HUDEP-2 (cell line): Measurements from ENCODE around the gene ATP11A.
A peak's percentile ranks its signal among the peaks of the same experiment; 100 is the strongest.
"Not testable (repeated sequence)": the region's sequence is repeated elsewhere in the genome, so short reads cannot be mapped to it uniquely, and the experiment has no call there.

Source experiments
- DNase-seq, 76 experiments: peaks; one replicate each; lab custom pipeline; 2025; ENCODE audit not compliant: unreplicated experiment in 76 of 76; lab: John Stamatoyannopoulos, UW

The ATP11A gene

DNA sequence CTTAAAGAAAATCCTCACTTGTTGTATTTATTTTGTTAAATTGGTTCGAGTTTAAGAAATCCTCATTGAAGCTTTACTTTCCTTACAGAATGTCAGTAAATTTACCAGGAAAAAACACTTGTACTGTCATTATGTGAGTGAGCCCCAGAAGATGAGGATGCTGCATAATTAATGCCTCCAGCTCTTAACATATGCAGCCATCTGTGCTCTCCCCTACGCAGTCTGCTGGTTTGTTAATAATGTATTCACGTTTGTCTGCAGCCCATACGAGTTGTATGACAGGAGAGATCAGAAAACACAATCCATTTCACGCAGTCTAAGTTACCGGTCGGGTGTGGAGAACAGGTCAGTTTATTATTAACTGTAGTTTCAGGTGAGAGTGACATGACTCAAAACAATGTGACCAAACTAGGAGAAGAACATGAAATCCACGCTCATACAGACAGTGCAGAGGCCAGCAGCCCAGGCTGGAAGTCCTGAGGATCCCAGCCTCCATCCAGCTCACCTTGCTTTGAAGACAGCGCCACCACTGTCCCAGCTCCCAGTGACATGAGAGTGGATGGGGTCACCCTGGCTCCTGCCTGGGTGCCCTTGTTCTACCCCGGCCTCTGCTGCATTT is 19.8 kb upstream of the ATP11A start:
- DNase-seq = no peak

DNA sequence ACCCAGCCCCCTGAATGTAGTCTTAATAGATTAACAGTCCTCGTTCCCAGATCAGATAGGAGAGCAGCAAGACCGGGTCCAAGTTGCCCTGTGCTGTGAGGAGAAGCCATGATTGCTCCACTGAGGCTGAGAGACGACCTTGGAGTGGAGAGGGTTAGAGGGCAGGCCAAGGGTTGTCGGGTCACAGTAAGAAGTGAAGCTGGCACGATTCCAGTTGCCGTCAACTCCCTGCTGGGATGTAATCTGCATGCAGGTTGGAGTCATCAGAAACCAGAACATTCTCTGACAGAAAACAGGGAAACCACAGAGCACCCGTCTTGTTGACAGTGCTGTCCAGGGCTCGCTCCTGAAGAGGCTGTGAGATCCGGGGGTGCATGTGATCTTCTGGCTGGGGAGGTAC is 19.0 kb upstream of the ATP11A start:
- peak in 1 of 76 experiments; percentile 9 for DNase-seq

- DNase-seq = no peak
These were observed 18.5 kb upstream of the ATP11A start for GRCh38 chr13:112671359-112671758.

DNA sequence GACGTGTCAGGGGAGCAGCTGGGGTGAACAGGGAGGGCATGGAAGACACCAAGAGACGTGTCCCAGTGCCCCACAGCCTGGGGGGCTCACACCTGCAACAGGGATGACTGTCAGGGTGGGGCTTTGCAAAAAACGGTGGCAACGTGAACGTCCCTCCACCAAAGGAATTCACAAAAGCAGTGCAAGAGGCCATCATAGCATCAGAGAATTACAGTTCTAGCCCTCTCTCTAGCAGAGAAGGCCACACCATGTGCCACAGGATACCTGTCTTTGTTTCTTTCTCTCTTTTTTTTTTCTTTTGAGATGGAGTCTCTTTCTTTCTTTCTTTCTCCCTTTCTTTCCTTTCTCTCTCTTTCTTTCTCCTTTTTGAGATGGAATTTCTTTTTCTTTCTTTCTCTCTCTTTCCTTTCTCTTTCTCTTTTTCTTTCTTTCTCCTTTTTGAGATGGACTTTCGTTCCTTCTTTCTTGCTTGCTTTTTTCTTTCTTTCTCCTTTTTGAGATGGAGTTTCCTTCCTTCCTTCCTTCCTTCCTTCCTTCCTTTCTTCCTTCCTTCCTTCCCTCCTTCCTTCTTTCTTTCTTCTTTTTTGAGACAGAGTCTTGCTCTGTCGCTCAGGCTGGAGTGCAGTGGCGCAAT is 17.1 kb upstream of the ATP11A start:
- no peak for DNase-seq

DNA sequence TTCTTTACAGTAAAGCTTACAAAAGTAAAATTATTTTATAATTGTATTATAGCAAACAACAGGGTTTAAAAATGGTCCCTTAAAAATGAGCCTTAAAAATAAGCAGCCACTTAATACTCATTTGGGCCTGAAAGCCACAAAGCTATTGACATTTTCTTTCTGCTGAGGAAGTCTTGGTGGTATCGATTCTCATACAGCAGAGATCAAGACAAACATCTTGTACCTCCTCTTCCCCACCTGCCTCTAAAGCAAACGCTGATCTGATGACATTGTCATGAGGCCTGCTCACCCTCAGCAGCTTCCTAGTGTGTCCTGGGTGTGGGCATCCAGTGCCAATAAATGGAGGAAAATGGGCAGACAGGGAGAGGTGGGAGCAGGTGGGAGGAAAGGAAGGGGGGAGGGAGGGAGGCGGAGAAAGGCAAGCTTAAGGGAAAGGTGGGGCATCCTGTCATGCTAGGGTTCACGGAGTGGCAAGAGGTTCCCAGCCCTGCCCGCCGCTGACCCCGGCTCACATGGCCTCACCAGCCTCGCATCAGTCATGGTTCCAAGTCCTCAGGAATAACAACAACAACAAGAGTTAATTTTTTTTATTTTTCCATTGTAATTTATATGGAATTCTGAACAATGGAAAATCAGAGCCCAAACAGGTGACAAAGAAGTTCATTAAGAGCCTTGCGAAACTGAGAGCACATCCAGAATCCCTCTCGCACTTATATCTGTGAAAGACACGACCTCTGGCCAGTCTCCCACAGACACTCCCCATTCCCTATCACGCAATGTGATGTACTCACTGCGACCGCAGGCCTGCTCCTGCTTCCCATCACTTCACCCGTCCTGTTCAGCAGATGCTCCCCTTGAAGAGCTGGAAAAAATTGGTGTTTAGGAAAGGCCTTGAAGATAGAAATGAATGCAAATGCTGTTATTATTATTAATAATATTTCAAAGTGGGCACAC is 15.1 kb upstream of the ATP11A start:
- DNase-seq = no peak

DNA sequence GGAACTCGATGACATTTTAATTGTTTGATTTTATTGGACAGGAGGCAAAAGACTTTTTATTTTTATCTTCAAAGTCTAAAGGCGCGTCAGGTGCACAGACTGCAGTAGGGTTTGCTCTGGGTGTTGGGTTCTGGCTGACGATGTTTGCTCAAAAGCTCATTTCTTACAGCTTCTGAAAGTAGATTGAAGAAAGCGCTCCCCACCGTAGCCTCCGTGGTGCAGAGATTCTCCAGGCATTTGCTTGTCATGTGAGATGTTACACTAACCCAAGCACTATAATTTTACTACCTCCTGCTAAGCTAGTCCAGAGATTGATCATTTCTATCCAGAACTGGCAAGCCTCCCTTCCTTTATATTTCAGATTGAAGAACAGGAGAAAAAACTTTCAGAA is 14.5 kb upstream of the ATP11A start:
- DNase-seq = no peak

DNA sequence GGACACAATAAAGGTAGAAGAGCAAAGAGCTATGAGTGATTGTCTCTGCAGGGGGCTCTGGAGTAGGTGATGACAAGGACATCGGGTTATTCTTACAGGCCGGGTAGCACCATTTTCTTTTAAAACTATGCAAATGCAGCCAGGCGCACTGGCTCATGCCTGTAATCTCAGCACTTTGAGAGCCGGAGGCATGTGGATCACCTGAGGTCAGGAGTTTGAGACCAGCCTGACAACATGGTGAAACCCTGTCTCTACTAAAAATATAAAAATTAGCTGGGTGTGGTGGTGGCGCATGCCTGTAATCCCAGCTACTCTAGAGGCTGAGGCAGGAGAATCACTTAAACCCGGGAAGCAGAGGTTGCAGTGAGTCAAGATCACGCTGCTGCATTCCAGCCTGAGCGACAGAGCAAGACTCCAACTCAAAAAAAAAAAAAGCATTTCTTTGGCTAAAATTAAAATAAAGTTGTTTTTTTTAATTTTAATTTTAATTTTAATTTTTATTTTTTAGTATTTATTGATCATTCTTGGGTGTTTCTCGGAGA is 12.3 kb upstream of the ATP11A start:
- DNase-seq = not testable (repeated sequence)

DNA sequence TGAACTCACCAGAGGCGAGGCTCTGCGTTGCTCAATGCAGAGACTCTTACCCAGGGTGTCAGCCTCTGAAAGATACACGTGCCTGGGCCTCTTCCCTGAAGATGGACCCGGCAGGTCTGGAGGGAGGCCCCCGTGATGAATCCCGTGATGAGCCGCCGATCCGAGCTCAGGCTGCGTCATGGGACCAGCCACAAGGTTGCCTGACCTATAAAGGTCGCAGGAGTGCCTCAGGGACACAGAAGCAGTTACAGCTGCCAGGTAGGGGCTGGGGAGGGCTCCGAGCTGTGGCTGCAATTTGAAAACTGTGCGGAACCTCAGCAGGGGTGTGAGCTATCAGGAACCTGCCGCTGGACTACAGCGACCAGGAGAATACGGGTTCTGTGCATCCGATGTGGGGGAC is 10.5 kb upstream of the ATP11A start:
- DNase-seq = no peak

DNA sequence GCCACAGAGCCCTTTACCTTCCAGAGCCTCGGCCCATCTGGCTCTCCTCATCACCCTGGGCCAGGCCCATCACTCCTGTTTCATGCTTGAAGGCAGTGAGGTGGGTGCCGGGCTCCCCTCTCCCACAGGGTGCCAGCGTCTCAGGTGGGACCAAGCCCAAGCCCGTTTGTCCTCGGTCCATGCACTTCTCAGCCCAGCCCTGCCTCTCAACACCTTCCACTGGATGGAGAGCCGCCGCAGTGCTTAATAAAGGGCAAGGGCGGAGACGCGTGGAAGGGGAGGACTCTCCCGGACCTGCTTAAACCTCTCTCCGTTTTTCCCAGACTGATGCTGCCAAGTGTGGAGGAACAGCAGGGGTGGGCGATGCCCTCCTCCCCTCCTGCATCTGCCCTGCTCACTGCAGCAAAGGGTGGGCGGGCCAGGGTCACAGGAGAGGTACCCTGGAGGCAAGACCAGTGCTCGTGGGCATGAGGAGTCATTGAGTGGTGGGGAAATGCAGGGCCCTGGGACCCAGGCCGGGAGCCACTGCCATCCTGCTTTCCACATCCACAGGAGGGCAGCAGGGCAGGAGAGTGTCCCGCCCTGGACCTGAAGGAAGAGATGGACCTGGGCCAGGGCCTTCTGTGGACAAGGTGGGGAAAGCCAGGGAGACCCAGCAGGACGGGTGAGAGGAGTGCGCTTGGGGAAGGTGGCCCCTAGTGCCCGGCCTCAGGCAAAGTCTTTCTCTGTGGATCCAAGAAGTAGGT is 9.7 kb upstream of the ATP11A start:
- DNase-seq = no peak

DNA sequence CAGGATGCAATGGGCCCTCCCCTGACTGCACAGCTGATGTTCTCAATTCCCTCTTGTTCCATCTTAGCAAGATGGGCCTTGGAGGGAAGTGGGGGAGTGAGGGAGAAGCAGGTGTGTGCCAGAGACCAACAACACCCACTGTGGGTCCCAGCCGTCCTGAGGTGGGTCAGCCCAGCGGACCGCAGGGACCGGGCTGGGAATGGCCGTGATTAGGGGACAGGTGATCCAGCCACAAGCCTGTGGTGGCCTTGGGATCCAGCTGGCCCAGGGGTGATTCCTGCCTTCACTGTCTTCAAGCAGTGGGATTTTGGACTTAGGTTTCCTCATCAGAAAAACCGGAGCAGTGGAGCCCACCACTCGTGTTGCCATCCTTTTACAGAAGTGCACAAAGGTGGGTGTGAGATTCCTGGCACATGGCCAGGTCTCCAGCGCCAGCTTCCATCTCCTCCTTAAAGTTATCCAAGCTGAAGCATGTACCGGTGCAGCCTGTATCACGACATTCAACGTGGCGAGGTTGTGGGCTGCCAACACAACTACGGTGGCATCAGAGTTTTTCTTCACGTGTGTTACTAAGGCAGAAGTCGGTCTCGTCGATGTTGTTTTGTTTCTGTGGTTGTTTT is 9.0 kb upstream of the ATP11A start:
- no peak for DNase-seq

GRCh38 chr13:112683581-112683980 is 6.3 kb upstream of the ATP11A start:
- DNase-seq = no peak

DNA sequence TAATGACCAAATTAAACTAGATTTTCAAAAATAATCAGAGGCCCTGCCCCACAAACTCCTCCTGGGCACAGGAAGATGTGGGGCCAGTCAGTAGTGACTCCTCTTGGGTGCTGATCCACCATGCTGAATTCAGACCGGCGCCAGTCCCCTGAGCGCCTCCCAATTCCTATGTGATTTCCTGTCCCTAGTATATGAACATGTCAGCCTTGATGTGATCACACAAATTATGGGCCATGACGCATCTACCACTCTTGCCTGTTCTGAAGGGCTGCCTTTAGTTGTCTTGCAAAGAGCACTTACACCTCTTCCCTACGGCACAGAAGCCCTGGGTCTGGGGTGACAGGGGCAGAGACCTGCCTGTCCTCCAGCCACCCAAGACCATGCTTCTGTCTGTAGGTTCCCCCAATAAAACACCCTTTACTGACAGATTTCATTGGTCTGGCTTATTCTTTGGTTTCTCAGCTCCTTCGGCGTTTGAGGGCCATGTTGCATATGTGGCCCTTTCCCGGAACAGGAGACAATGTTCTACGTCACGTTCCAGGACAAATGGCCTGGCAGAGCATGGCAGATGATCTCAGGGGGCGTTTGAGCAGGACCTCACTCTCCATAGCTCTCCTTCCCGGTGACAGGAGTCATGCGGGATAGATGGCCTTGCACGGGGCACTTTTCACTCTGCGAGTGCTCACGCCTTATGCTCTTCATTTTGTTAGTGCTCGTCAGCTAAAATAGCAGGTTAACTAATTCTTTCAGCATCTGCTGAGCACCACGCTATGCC is 5.6 kb upstream of the ATP11A start:
- no peak for DNase-seq

DNA sequence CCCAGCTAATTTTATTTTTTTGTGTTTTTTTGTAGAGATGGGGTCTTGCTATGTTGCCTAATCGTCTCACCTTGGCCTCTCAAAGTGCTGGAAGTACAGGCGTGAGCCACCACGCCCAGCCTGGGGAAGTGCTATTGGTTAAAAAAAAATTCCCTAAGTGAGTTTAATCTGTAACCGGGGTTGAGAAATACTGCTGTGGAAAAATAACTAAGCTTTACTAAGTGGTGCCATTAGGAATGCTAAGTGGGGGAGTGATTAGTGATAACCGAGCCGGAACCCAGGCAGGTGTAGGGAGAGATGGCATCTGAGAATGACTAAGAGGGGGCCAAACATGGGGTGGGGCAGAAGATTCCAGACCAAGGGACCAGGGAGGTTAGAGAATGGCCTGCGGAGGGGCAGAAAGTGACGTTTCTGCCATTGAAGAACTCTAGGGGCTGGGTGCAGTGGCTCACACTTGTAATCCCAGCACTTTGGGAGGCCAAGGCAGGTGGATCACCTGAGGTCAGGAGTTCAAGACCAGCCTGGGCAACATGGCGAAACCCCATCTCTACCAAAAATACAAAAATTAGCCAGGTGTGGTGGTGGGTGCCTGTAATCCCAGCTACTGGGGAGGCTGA is 4.5 kb upstream of the ATP11A start:
- not testable (repeated sequence) for DNase-seq

DNA sequence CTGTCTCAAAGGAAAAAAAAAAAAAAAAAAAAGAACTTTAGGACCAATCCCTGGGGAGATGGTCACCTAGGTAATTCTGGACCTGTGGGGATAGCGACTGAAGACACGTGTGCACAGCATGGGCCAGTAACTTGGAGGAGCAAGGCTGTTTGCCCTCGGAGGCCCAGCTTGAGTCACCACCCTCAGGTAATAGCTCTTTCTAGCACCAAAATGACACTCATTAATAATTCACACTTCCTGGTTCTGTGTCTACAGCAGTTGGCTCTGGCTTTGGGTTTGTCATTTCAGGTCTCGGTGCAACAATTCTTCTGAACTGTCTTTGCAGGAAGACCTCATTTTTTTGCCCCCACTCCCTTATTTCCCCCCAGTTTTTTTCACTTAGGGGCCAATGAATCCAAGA is 3.9 kb upstream of the ATP11A start:
- no peak for DNase-seq

DNA sequence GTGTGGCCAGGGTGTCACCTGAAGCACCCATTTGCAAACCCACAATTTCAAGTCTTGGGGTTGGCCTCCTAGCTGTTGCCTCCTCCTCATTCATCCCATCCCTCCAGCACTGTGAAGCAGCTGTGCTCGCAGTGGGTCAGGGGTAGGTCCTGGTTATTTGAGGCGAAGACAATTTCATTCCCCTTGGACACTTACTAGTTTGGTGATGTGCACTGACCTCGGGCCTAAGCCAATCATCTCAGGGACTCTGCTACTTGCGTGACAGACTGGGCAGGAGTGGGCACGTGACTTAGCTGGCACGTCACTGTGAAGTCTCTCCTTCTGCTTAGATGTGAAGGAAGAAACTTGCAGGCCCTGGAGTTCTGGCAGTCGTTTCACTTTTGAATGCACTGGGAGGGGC is 3.5 kb upstream of the ATP11A start:
- DNase-seq = no peak

- DNase-seq = no peak
These were observed 2.9 kb upstream of the ATP11A start for GRCh38 chr13:112686987-112687386.

DNA sequence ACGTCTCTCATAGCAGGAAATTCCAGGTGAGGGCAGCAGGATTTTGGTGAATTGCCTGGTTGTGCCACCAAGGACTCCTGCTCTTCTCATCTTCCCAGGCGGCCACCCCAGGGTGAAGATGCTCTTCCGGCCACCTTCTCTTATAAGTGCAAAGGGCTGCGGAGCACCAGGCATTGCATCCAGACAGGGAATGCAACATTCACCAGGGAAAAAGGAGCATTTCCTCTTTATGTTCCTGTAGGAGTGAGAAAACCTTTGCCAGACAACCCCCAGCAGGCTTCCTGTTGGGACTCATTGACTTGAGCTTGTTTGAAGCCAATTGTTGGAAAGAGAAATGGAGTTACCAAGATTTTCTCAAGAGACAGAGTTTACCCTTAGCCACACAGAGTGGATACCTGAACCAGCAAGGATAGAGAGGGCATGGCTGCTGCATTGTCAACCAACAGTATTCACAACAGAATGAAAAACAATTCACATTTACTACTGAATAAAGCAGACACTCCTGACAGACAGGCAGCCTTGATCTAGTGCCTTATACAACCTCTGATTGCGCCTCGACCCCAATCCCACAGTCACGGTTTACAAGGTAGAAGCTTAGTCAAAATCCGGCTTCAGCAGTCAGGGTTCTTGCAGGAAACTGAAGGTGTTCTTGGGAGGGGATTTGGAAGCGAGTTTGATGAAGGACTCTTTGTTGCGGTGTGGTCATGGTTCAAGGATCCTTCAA is 1.8 kb upstream of the ATP11A start:
- no peak for DNase-seq

DNA sequence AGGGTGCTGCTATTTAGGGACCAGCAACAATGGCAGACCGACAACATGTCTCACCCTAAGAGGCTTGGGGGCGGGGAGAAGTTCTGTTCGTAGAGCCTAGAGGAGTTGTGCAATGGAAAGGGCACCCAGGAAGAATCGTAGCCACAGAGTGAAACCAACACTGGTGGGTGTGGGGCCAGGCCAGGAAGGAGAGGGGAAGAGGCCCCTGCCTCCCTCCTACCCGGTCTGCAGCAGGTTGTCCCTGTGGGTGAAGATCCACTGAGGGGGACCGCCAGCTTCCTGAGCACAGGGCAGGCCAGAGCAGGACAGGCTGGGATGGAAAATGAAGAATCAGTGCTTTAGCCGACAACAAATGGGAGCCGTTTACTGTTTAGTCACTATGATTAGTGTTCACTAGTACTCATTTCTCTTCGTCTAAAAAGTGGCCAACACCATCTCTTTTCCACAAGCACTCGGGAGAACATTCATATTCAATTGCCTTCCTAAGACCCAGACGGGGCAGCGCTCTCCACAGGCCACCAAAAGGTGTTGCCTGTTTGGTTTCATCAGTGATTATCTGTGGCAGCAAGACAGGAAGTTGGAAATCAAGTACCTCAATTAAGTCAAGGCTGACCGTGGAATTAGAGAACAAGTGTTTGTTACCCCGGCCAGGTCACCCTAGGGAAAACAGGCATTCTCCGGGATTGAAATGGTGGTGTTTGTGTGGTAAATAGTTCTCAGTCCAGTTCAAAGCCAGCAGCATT is 1.1 kb upstream of the ATP11A start:
- DNase-seq = peak in 5 of 76 experiments; percentile 6 to 51 (median 28)
